ENCODE results near the gene GABBR2.

DNA sequence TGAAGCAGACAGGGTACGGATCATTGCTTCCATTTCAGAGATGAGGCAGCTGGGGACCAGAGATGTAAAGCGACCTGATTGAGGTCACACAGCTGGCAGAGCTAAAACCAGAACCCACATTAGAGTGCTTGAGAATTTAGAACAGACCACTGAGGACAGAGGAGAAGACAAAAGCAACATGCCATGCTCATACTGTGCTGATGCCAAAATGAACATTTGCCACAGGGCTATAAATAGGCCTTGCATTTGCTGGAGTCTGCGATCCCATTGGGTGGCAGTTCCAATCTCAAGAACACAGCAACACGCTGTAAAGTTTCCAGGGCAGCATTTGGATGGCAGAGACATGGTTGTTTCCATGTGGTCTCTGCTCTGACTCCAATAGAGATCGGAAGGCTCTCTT, 230.9 kb downstream of the GABBR2 start:
- no peak for TF ChIP-seq POLR2A (IDR thresholded peaks at IDR 0.05; ENCODE audit: low read depth, low read length)
- no peak for TF ChIP-seq POLR2AphosphoS5 (IDR thresholded peaks at IDR 0.05; ENCODE audit: low read depth, low read length)
- no peak for TF ChIP-seq TAF1 (IDR thresholded peaks at IDR 0.05; ENCODE audit: borderline replicate concordance, low read depth, low read length)

All from GM12892 (cell line).